Endodermal cell (in vitro differentiated cells): ENCODE measurements around the gene PDPR. TPM values are rescaled to one million over a fixed set of nuclear protein-coding genes. Genes with fewer than 3 reads are reported as not detected.
"Not testable (repeated sequence)": the region's sequence is repeated elsewhere in the genome, so short reads cannot be mapped to it uniquely, and the experiment has no call there.

Experiments used
- DNase-seq: peaks from one replicate; pipeline ENCODE4 v3.0.0-alpha.2; 2017
- H3K27ac ChIP-seq: 2 replicates; pipeline ENCODE4 v1.5.1; 2013; ENCODE audit warnings: mild to moderate bottlenecking, low read depth, low read length, moderate library complexity
- H3K27me3 ChIP-seq: 2 replicates; pipeline ENCODE4 v1.6.1; 2013; ENCODE audit warnings: mild to moderate bottlenecking, low read length, moderate library complexity; ENCODE audit not compliant: insufficient read depth, control insufficient read depth, poor library complexity, severe bottlenecking
- H3K36me3 ChIP-seq: 2 replicates; pipeline ENCODE4 v1.7.0; 2013; ENCODE audit warnings: mild to moderate bottlenecking, low read length, moderate library complexity; ENCODE audit not compliant: control insufficient read depth, insufficient read depth
- H3K4me1 ChIP-seq: one replicate; pipeline ENCODE4 v1.7.0; 2013; ENCODE audit warnings: low read length; ENCODE audit not compliant: control insufficient read depth, insufficient read depth
- H3K4me3 ChIP-seq: 2 replicates; pipeline ENCODE4 v1.5.1; 2013; ENCODE audit warnings: mild to moderate bottlenecking, low read length, moderate library complexity
- H3K9ac ChIP-seq: 2 replicates; pipeline ENCODE4 v1.6.1; 2013; ENCODE audit warnings: mild to moderate bottlenecking, low read length, moderate library complexity; ENCODE audit not compliant: poor library complexity, severe bottlenecking; ENCODE audit errors: extremely low read depth
- H3K9me3 ChIP-seq: 2 replicates; pipeline ENCODE4 v1.6.1; 2013; ENCODE audit warnings: mild to moderate bottlenecking, low read length, moderate library complexity; ENCODE audit not compliant: control insufficient read depth
- H3K27ac Mint-ChIP-seq: 2 replicates; pipeline ENCODE4 v1.8.0; 2020; ENCODE audit warnings: mixed read lengths
- H3K27me3 Mint-ChIP-seq: 2 replicates; pipeline ENCODE4 v1.8.0; 2021; ENCODE audit warnings: mild to moderate bottlenecking, mixed read lengths; ENCODE audit not compliant: insufficient read depth
- H3K36me3 Mint-ChIP-seq: 2 replicates; pipeline ENCODE4 v1.8.0; 2020; ENCODE audit warnings: low read depth, mixed read lengths
- H3K4me1 Mint-ChIP-seq: 2 replicates; pipeline ENCODE4 v1.8.0; 2020; ENCODE audit warnings: mixed read lengths
- H3K4me3 Mint-ChIP-seq: 2 replicates; pipeline ENCODE4 v1.8.0; 2020; ENCODE audit warnings: mild to moderate bottlenecking, moderate library complexity, mixed read lengths
- H3K9me3 Mint-ChIP-seq: 2 replicates; pipeline ENCODE4 v1.8.0; 2020; ENCODE audit warnings: mild to moderate bottlenecking, mixed read lengths
- WGBS, 2 experiments: methylation state at CpG; one replicate each; pipeline versions ENCODE4 v1.1.5 to v1.1.7; 2013; ENCODE audit warnings: missing lambda C conversion rate in 2 of 2, mixed read lengths in 1 of 2; ENCODE audit not compliant: insufficient coverage in 1 of 2, insufficient read length in 1 of 2; 5-methylcytosine and 5-hydroxymethylcytosine counted together
- total RNA-seq, 2 donors: library from RNA; stranded (reverse); fragmentation: NEBNext Ultra II Directional in 1 of 2; extraction: Animal tissue kit (Norgen Biotek cat#: 25700) in 1 of 2; gene quantifications; 2 replicates in 1 of 2; 3 replicates in 1 of 2; pipeline ENCODE4 v1.2.1, GENCODE V29; 2021

The PDPR gene
- total RNA-seq, 2 donors from 2014 or later: 28.3 to 28.6 TPM

GRCh38 chr16:70200063-70200462 is 85.9 kb downstream of the PDPR start:
- not testable (repeated sequence) for H3K27ac Mint-ChIP-seq, H3K9me3 Mint-ChIP-seq, H3K4me1 Mint-ChIP-seq

GRCh38 chr16:70203508-70203907 is 89.4 kb downstream of the PDPR start:
- H3K4me1 ChIP-seq, H3K27ac ChIP-seq, H3K27me3 Mint-ChIP-seq, H3K36me3 ChIP-seq, H3K9ac ChIP-seq, H3K4me3 Mint-ChIP-seq, H3K27ac Mint-ChIP-seq, H3K27me3 ChIP-seq, H3K4me1 Mint-ChIP-seq, DNase-seq, H3K9me3 ChIP-seq, H3K4me3 ChIP-seq: not testable (repeated sequence)
- WGBS, 2 experiments: 95 to 100% methylated on average over 1 to 2 of the region's 7 CpGs
- Mint-ChIP-seq H3K9me3 (peaks cover 15% of the 10 kb centered on the region), H3K36me3 (peaks cover 26% of the 10 kb centered on the region)

More at GRCh38 chr16:70200063-70200462, 85.9 kb downstream of the PDPR start:
- not testable (repeated sequence) for DNase-seq, H3K27me3 Mint-ChIP-seq, H3K9me3 ChIP-seq, H3K27me3 ChIP-seq, H3K4me3 ChIP-seq, H3K4me3 Mint-ChIP-seq, H3K36me3 Mint-ChIP-seq, H3K36me3 ChIP-seq, H3K27ac ChIP-seq, H3K4me1 ChIP-seq, H3K9ac ChIP-seq
- 90% methylated on average over 3 of the region's 8 CpGs; no CpG with 5 or more reads in 1 of the 2 experiments for WGBS, 2 experiments

- not testable (repeated sequence) for H3K27me3 ChIP-seq, H3K4me3 ChIP-seq, H3K27ac Mint-ChIP-seq, H3K9me3 ChIP-seq, H3K36me3 ChIP-seq, H3K27me3 Mint-ChIP-seq, H3K4me3 Mint-ChIP-seq, H3K9ac ChIP-seq, H3K4me1 Mint-ChIP-seq, H3K27ac ChIP-seq, H3K4me1 ChIP-seq, DNase-seq
- 99% methylated on average over 8 of the region's 29 CpGs; no CpG with 5 or more reads in 1 of the 2 experiments for WGBS, 2 experiments
- Mint-ChIP-seq H3K9me3 (peaks cover 15% of the 10 kb centered on the region), H3K36me3 (peaks cover 26% of the 10 kb centered on the region)
These were observed 89.9 kb downstream of the PDPR start for GRCh38 chr16:70204010-70204409.

- not testable (repeated sequence) for H3K4me1 Mint-ChIP-seq, H3K9ac ChIP-seq, H3K36me3 ChIP-seq, H3K4me3 ChIP-seq, DNase-seq, H3K9me3 ChIP-seq, H3K4me1 ChIP-seq, H3K27me3 ChIP-seq, H3K27me3 Mint-ChIP-seq, H3K4me3 Mint-ChIP-seq, H3K27ac ChIP-seq, H3K27ac Mint-ChIP-seq
- WGBS, 2 experiments: 90% methylated on average over 16 of the region's 46 CpGs; no CpG with 5 or more reads in 1 of the 2 experiments
- peaks cover 31% of the 10 kb centered on the region for H3K36me3 Mint-ChIP-seq
- H3K9me3 Mint-ChIP-seq: peaks cover 15% of the 10 kb centered on the region
These were observed 90.7 kb downstream of the PDPR start for GRCh38 chr16:70204668-70205405.

GRCh38 chr16:70206382-70206781 is 92.2 kb downstream of the PDPR start:
- H3K36me3 ChIP-seq, H3K4me1 Mint-ChIP-seq, H3K27me3 ChIP-seq, H3K9me3 ChIP-seq, H3K27me3 Mint-ChIP-seq, H3K27ac ChIP-seq, H3K4me3 ChIP-seq, H3K9ac ChIP-seq, H3K27ac Mint-ChIP-seq, H3K4me3 Mint-ChIP-seq, DNase-seq, H3K4me1 ChIP-seq: not testable (repeated sequence)
- H3K36me3 Mint-ChIP-seq: peaks cover 37% of the 10 kb centered on the region
- WGBS, 2 experiments: 100% methylated on average over 1 to 2 of the region's 6 CpGs
- H3K9me3 Mint-ChIP-seq: peaks cover 15% of the 10 kb centered on the region

Other genes starting within 250 kb of the PDPR start
- gene CLEC18A, start 163.0 kb upstream of the PDPR start, total RNA-seq: 1 to 10 TPM; 2.0 to 2.2 TPM
- gene CLEC18C, start 59.5 kb downstream of the PDPR start, total RNA-seq: under 1 TPM in 1 of 2 donors, not detected in 1; 0.20 TPM
- 10 to 100 TPM; 31.1 to 33.6 TPM for gene EXOSC6, start 137.6 kb downstream of the PDPR start, total RNA-seq
- gene AARS1, start 175.2 kb downstream of the PDPR start, total RNA-seq: 100 to 1,000 TPM; 132 to 143 TPM
- gene DDX19B, start 184.9 kb downstream of the PDPR start, total RNA-seq: 10 to 100 TPM; 39.2 to 43.5 TPM
- gene DDX19A, start 232.6 kb downstream of the PDPR start, total RNA-seq: 10 to 100 TPM; 45.7 to 46.1 TPM